ENCODE results near the gene PADI3.

GRCh38 chr1:17314491-17314971 is 65.6 kb downstream of the PADI3 start:
- TF ChIP-seq CTCF (IDR thresholded peaks at IDR 0.05) (no peak), KDM5A (IDR thresholded peaks at IDR 0.05) (no peak), CHD2 (IDR thresholded peaks at IDR 0.05; ENCODE audit: low read length, partially characterized antibody) (no peak), RFX5 (IDR thresholded peaks at IDR 0.05) (no peak), NR3C1 (IDR thresholded peaks at IDR 0.05) (no peak), POLR2A (IDR thresholded peaks at IDR 0.05; ENCODE audit: low read length) (no peak), POLR2AphosphoS2 (conservative IDR thresholded peaks at IDR 0.05; ENCODE audit: low read length) (no peak), CEBPB (IDR thresholded peaks at IDR 0.05) (no peak), PHF8 (IDR thresholded peaks at IDR 0.05; ENCODE audit: borderline replicate concordance, low read depth) (no peak), RNF2 (IDR thresholded peaks at IDR 0.05; ENCODE audit: borderline replicate concordance, low read depth) (no peak), HDAC2 (IDR thresholded peaks at IDR 0.05) (no peak), EP300 (IDR thresholded peaks at IDR 0.05) (no peak), BHLHE40 (IDR thresholded peaks at IDR 0.05; ENCODE audit: low read depth, low read length) (no peak)

Measured in A549 (cell line).